AG09309 (cell line): ENCODE data around the gene BICC1.

ENCODE experiments used
- DNase-seq: peaks from one replicate; pipeline ENCODE4 v3.0.0-alpha.2; 2010; ENCODE audit warnings: low read depth
- H3K4me3 ChIP-seq: 2 replicates; pipeline ENCODE4 v1.5.1; 2011; ENCODE audit warnings: mild to moderate bottlenecking, low read depth, low read length, moderate library complexity; ENCODE audit not compliant: control insufficient read depth
- CTCF ChIP-seq: IDR thresholded peaks from 2 replicates; pipeline ENCODE4 v1.5.1; 2011; ENCODE audit warnings: mild to moderate bottlenecking, low read depth, low read length, inconsistent platforms; ENCODE audit not compliant: insufficient read depth, control insufficient read depth; ENCODE audit errors: missing control alignments

Gene BICC1

GRCh38 chr10:58767652-58768051 lies 255.0 kb downstream of the BICC1 start:
- TF ChIP-seq CTCF = no peak
- no peak for DNase-seq
- H3K4me3 ChIP-seq = no peak overlapping the region

GRCh38 chr10:58771863-58772262 lies 259.2 kb downstream of the BICC1 start:
- no peak for TF ChIP-seq CTCF
- no peak for DNase-seq
- H3K4me3 ChIP-seq = no peak overlapping the region

- no peak for DNase-seq
- H3K4me3 ChIP-seq = no peak overlapping the region
- no peak for TF ChIP-seq CTCF
Observed at GRCh38 chr10:58772758-58773157, 260.1 kb downstream of the BICC1 start.

GRCh38 chr10:58773341-58773740 lies 260.7 kb downstream of the BICC1 start:
- H3K4me3 ChIP-seq = no peak overlapping the region
- no peak for TF ChIP-seq CTCF
- no peak for DNase-seq

GRCh38 chr10:58773944-58774343 lies 261.3 kb downstream of the BICC1 start:
- no peak overlapping the region for H3K4me3 ChIP-seq
- no peak for DNase-seq
- no peak for TF ChIP-seq CTCF

- no peak for DNase-seq
- no peak for TF ChIP-seq CTCF
- no peak overlapping the region for H3K4me3 ChIP-seq
Observed at GRCh38 chr10:58775960-58776567, 263.4 kb downstream of the BICC1 start.
